AG04450 (cell line): ENCODE results near the gene SIKE1. TPM values are rescaled to one million over a fixed set of nuclear protein-coding genes. Genes with fewer than 3 reads are reported as not detected.

Experiments used
- CTCF ChIA-PET: fragments of 300-600, 350-600 bp; formaldehyde crosslinking; extraction: SDS; loops from one replicate; lab custom pipeline; 2022; ENCODE audit warnings: antibody characterized with exemption, inconsistent platforms; lab: Charles Lee
- POLR2A ChIA-PET: fragments of 350-600 bp; formaldehyde crosslinking; extraction: SDS; loops from one replicate; lab custom pipeline; 2021; ENCODE audit warnings: antibody characterized with exemption, inconsistent platforms; lab: Yijun Ruan, JAX
- DNase-seq: peaks from one replicate; pipeline ENCODE4 v3.0.0-alpha.2; 2011; ENCODE audit warnings: low read depth, low spot score
- H3K27ac ChIP-seq: one replicate; pipeline ENCODE4 v1.5.1; 2012; ENCODE audit warnings: low read depth, low read length, control low read depth
- H3K27me3 ChIP-seq: one replicate; pipeline ENCODE4 v1.6.0; 2012; ENCODE audit warnings: low read length; ENCODE audit not compliant: control insufficient read depth, insufficient read depth
- H3K4me3 ChIP-seq: 2 replicates; pipeline ENCODE4 v1.5.1; 2011; ENCODE audit warnings: mild to moderate bottlenecking, low read depth, low read length, control low read depth
- H3K9me3 ChIP-seq: 2 replicates; pipeline ENCODE4 v1.5.1; 2012; ENCODE audit warnings: low read length; ENCODE audit not compliant: control insufficient read depth, insufficient read depth
- CTCF ChIP-seq: IDR thresholded peaks from 2 replicates; pipeline ENCODE4 v1.5.1; 2011; ENCODE audit warnings: low read depth, low read length, control low read depth, inconsistent platforms
- polyA plus RNA-seq: library from polyadenylated mRNA; depleted of rRNA; stranded (reverse); fragments of >200 nt; gene quantifications from 2 replicates; pipeline ENCODE4 v1.2.3, GENCODE V29; 2011; rRNA removed
- small RNA-seq: library from RNA; depleted of rRNA; stranded (forward); fragments of <200 nt; gene quantifications from one replicate; pipeline ENCODE3, GENCODE V24; 2012; ENCODE audit warnings: low read depth; ENCODE audit not compliant: insufficient read length

Gene SIKE1
- polyA plus RNA-seq, 1 experiment: 58.5 TPM

GRCh38 chr1:114723915-114724314, 56.6 kb downstream of the SIKE1 start:
- DNase-seq: no peak
- H3K27ac ChIP-seq: no peak overlapping the region
- CTCF ChIA-PET: no interaction called here
- no peaks in the 10 kb centered on the region for H3K27me3 ChIP-seq
- no peak overlapping the region for H3K4me3 ChIP-seq
- POLR2A ChIA-PET: no interaction called here
- no peak for TF ChIP-seq CTCF
- H3K9me3 ChIP-seq: no peaks in the 10 kb centered on the region

GRCh38 chr1:114723457-114723856, 57.0 kb downstream of the SIKE1 start:
- Histone ChIP-seq H3K9me3 (no peaks in the 10 kb centered on the region), H3K27me3 (no peaks in the 10 kb centered on the region), H3K4me3 (no peak overlapping the region), H3K27ac (no peak overlapping the region)
- DNase-seq: no peak
- ChIA-PET POLR2A (no interaction called here), CTCF (no interaction called here)
- TF ChIP-seq CTCF: no peak

- no peak overlapping the region for H3K4me3 ChIP-seq
- CTCF ChIA-PET: no interaction called here
- no peak overlapping the region for H3K27ac ChIP-seq
- TF ChIP-seq CTCF: no peak
- no peak for DNase-seq
- no peaks in the 10 kb centered on the region for H3K9me3 ChIP-seq
- H3K27me3 ChIP-seq: no peaks in the 10 kb centered on the region
- POLR2A ChIA-PET: no interaction called here
Measured at GRCh38 chr1:114720492-114720891, 60.0 kb downstream of the SIKE1 start.

Small RNA genes within 50 kb of the gene (small RNA-seq; reads per million reads assigned to genes)
- gene RNY1P13: not detected

Other genes with a start within 250 kb of the SIKE1 start
- 35.3 and 52.1 TPM in 2 replicates for gene BCAS2, start 199.1 kb downstream of the SIKE1 start, polyA plus RNA-seq
- gene DENND2C, start 110.6 kb downstream of the SIKE1 start, polyA plus RNA-seq: 0.43 and 0.64 TPM in 2 replicates
- not detected in 2 replicates for gene AMPD1, start 85.1 kb downstream of the SIKE1 start, polyA plus RNA-seq
- 50.7 and 69.8 TPM in 2 replicates for gene NRAS, start 63.9 kb downstream of the SIKE1 start, polyA plus RNA-seq
- gene CSDE1, start 22.7 kb downstream of the SIKE1 start, polyA plus RNA-seq: 346 and 438 TPM in 2 replicates
- gene SYCP1, start 74.2 kb upstream of the SIKE1 start, polyA plus RNA-seq: not detected in 2 replicates
- not detected in 2 replicates for gene TSHB, start 249.1 kb upstream of the SIKE1 start, polyA plus RNA-seq